MM.1S (cell line): ENCODE measurements around the gene CCDC192.

Source experiments
- DNase-seq: peaks from one replicate; pipeline ENCODE4 v3.0.0-alpha.2; 2015
- H2AFZ ChIP-seq: fragments of 300-600 bp; sonication (generic); 2 replicates; pipeline ENCODE4 v1.6.0; 2016; ENCODE audit warnings: antibody characterized with exemption, low read length
- H3F3A ChIP-seq: fragments of 300-600 bp; sonication (generic); 2 replicates; pipeline ENCODE4 v1.6.1; 2016; ENCODE audit warnings: mild to moderate bottlenecking, antibody characterized with exemption, low read length, moderate library complexity, mixed read lengths; ENCODE audit not compliant: insufficient read depth
- H3K27ac ChIP-seq: fragments of 300-600 bp; sonication (generic); 2 replicates; pipeline ENCODE4 v1.5.1; 2016; ENCODE audit warnings: mild to moderate bottlenecking, low read length
- H3K27me3 ChIP-seq: fragments of 300-600 bp; sonication (generic); replicated peaks from 2 replicates; pipeline ENCODE4 v1.6.0; 2016; ENCODE audit warnings: low read length; ENCODE audit not compliant: insufficient read depth
- H3K36me3 ChIP-seq: fragments of 300-600 bp; sonication (generic); replicated peaks from 2 replicates; pipeline ENCODE4 v1.6.1; 2016; ENCODE audit warnings: mild to moderate bottlenecking, low read length, mixed read lengths; ENCODE audit not compliant: insufficient read depth
- H3K4me1 ChIP-seq: fragments of 300-600 bp; sonication (generic); 2 replicates; pipeline ENCODE4 v1.6.1; 2016; ENCODE audit warnings: low read length, mixed read lengths
- H3K4me2 ChIP-seq: fragments of 300-600 bp; sonication (generic); 2 replicates; pipeline ENCODE4 v1.6.0; 2016; ENCODE audit warnings: low read depth, low read length
- H3K4me3 ChIP-seq: fragments of 300-600 bp; sonication (generic); 2 replicates; pipeline ENCODE4 v1.5.1; 2016; ENCODE audit warnings: low read length, mixed read lengths
- H3K79me2 ChIP-seq: fragments of 300-600 bp; sonication (generic); 2 replicates; pipeline ENCODE4 v1.6.1; 2016; ENCODE audit warnings: mixed run types, low read length, mixed read lengths
- H3K9ac ChIP-seq: fragments of 300-600 bp; sonication (generic); 2 replicates; pipeline ENCODE4 v1.6.1; 2016; ENCODE audit warnings: low read length, mixed read lengths
- H3K9me2 ChIP-seq: fragments of 300-600 bp; sonication (generic); replicated peaks from 2 replicates; pipeline ENCODE4 v1.6.1; 2016; ENCODE audit warnings: mild to moderate bottlenecking, low read length, mixed read lengths; ENCODE audit not compliant: insufficient read depth
- H3K9me3 ChIP-seq: fragments of 300-600 bp; sonication (generic); replicated peaks from 2 replicates; pipeline ENCODE4 v1.6.1; 2016; ENCODE audit warnings: mild to moderate bottlenecking, low read length, mixed read lengths; ENCODE audit not compliant: insufficient read depth
- H4K20me1 ChIP-seq: fragments of 300-600 bp; sonication (generic); 2 replicates; pipeline ENCODE4 v1.6.1; 2016; ENCODE audit warnings: mild to moderate bottlenecking, low read length, moderate library complexity, mixed read lengths; ENCODE audit not compliant: insufficient read depth
- CTCF ChIP-seq: fragments of 300-600 bp; sonication (generic); IDR thresholded peaks from 2 replicates; pipeline ENCODE4 v1.5.1; 2016; ENCODE audit warnings: antibody characterized with exemption, low read length, mixed read lengths
- EZH2 ChIP-seq: fragments of 300-600 bp; sonication (generic); optimal IDR thresholded peaks from 2 replicates; pipeline ENCODE3; 2017; ENCODE audit warnings: low read depth, mild to moderate bottlenecking, antibody characterized with exemption, low read length, mixed read lengths
- EZH2phosphoT487 ChIP-seq: fragments of 300-600 bp; sonication (generic); IDR thresholded peaks from 2 replicates; pipeline ENCODE4 v1.6.1; 2018; ENCODE audit warnings: antibody characterized with exemption, low read length

CCDC192 gene

DNA sequence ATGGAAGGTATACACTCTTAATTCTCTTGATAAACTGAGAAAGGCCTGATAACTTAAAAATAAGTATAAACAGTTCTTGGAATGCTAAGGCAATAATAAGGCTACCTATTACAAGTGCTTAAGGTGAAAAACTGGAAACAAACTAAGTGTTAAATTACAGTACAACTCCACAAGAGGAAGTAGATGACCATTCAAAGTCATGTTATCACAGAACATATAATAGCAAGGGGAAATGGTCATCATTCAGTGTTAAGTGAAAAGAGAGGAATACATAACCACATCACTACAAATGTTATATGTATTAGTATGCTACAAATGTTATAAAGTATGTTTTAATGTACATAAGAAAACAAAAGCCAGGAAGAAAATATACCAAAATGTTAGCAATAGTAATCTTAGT lies 135.9 kb downstream of the CCDC192 start:
- Histone ChIP-seq H3K4me2 (no peak overlapping the region), H3K4me3 (no peak overlapping the region), H3K27ac (no peak overlapping the region), H4K20me1 (no peaks in the 10 kb centered on the region), H3K36me3 (no peaks in the 10 kb centered on the region), H2AFZ (no peak overlapping the region), H3K9ac (no peak overlapping the region), H3K9me3 (no peaks in the 10 kb centered on the region), H3K9me2 (no peaks in the 10 kb centered on the region), H3F3A (no peaks in the 10 kb centered on the region), H3K79me2 (no peaks in the 10 kb centered on the region), H3K4me1 (no peaks in the 10 kb centered on the region), H3K27me3 (no peaks in the 10 kb centered on the region)
- DNase-seq = no peak
- TF ChIP-seq EZH2 = no peak
- TF ChIP-seq EZH2phosphoT487 = no peak
- no peak for TF ChIP-seq CTCF

DNA sequence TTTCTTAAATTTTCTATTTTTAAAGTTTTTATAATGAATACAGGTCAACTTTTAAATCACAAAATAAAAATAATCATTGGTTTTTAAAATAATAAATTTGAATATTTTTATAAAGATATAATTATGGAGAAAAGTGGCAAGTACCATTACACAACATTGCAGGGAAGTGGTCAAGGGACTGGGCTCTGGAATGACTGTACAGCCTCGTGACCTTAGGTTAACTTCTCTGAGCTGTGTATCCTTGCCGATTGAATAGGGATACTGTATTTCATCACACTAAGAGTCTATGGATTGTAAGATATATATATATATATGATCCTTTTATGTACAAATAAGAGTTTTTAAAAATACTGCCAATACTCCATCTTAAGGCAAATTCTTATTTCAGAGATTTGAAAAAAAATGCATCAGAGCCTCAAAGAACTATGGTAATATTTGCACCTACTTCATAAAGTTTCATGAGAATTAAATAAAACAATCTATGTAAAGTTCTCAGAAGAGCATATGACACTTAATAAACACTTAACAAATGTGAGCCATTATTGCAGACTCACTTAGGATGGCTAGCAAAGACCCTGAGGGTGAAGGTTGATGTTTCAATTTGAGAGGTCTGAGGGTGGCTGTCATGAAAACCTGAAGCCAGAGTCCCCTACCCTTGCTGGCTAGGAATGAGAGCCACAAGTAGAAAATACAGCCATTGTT lies 136.5 kb downstream of the CCDC192 start:
- H3F3A ChIP-seq = no peaks in the 10 kb centered on the region
- no peak for DNase-seq
- H3K79me2 ChIP-seq = no peaks in the 10 kb centered on the region
- no peak for TF ChIP-seq EZH2phosphoT487
- TF ChIP-seq CTCF = no peak
- H2AFZ ChIP-seq = no peak overlapping the region
- H3K27me3 ChIP-seq = no peaks in the 10 kb centered on the region
- no peak overlapping the region for H3K27ac ChIP-seq
- no peaks in the 10 kb centered on the region for H3K9me3 ChIP-seq
- H3K4me1 ChIP-seq = no peaks in the 10 kb centered on the region
- H3K9ac ChIP-seq = no peak overlapping the region
- H3K9me2 ChIP-seq = no peaks in the 10 kb centered on the region
- no peaks in the 10 kb centered on the region for H3K36me3 ChIP-seq
- no peak overlapping the region for H3K4me2 ChIP-seq
- H3K4me3 ChIP-seq = no peak overlapping the region
- no peaks in the 10 kb centered on the region for H4K20me1 ChIP-seq

GRCh38 chr5:127840198-127840524 lies 137.0 kb downstream of the CCDC192 start:
- TF ChIP-seq CTCF (no peak), EZH2 (no peak), EZH2phosphoT487 (no peak)
- H3K27ac ChIP-seq = no peak overlapping the region
- H3K9me3 ChIP-seq = no peaks in the 10 kb centered on the region
- no peak for DNase-seq
- H3K4me1 ChIP-seq = no peaks in the 10 kb centered on the region
- H4K20me1 ChIP-seq = no peaks in the 10 kb centered on the region
- no peak overlapping the region for H3K4me2 ChIP-seq
- no peaks in the 10 kb centered on the region for H3K9me2 ChIP-seq
- H3K36me3 ChIP-seq = no peaks in the 10 kb centered on the region
- no peak overlapping the region for H3K4me3 ChIP-seq
- no peaks in the 10 kb centered on the region for H3K27me3 ChIP-seq
- no peaks in the 10 kb centered on the region for H3F3A ChIP-seq
- no peak overlapping the region for H3K9ac ChIP-seq
- H3K79me2 ChIP-seq = no peaks in the 10 kb centered on the region
- no peak overlapping the region for H2AFZ ChIP-seq
